CD4-positive, CD25-positive, alpha-beta regulatory T cell (primary cell): Measurements from ENCODE around the gene C2. TPM values are rescaled to one million over a fixed set of nuclear protein-coding genes. Genes with fewer than 3 reads are reported as not detected.

Source experiments
- ATAC-seq, 2 donors: fragments of 150-1000 bp; cut with Tn5 transposase; one replicate each; pipeline ENCODE4 v1.10.0; 2021; ENCODE audit warnings: low read depth in 2 of 2, moderate number of reproducible peaks in 2 of 2, moderate library complexity in 1 of 2
- DNase-seq, 3 donors: peaks; one replicate each; pipeline versions ENCODE4 v3.0.0 to v3.0.0-alpha.2; 2012 to 2022; ENCODE audit warnings: mixed read lengths in 1 of 3
- H3K27ac ChIP-seq: one replicate; pipeline ENCODE4 v1.7.0; 2013; ENCODE audit warnings: mild to moderate bottlenecking, low read length; ENCODE audit not compliant: insufficient read depth, poor library complexity, severe bottlenecking
- H3K27me3 ChIP-seq: one replicate; pipeline ENCODE4 v1.7.0; 2013; ENCODE audit warnings: low read length; ENCODE audit not compliant: control insufficient read depth, insufficient read depth
- H3K36me3 ChIP-seq: one replicate; pipeline ENCODE4 v1.7.0; 2013; ENCODE audit warnings: mild to moderate bottlenecking, low read length, moderate library complexity; ENCODE audit not compliant: control insufficient read depth, insufficient read depth
- H3K4me1 ChIP-seq: 2 replicates; pipeline ENCODE4 v1.7.0; 2013; ENCODE audit warnings: mild to moderate bottlenecking, low read length; ENCODE audit not compliant: insufficient read depth, control insufficient read depth, poor library complexity, severe bottlenecking
- H3K4me3 ChIP-seq: one replicate; pipeline ENCODE4 v1.7.0; 2013; ENCODE audit warnings: low read depth, mild to moderate bottlenecking, low read length, moderate library complexity
- H3K9me3 ChIP-seq, 2 experiments: 1 replicate in 1 of 2; 2 replicates in 1 of 2; pipeline ENCODE4 v1.7.0; 2013; ENCODE audit warnings: low read length in 2 of 2, mild to moderate bottlenecking in 1 of 2, moderate library complexity in 1 of 2; ENCODE audit not compliant: control insufficient read depth in 2 of 2
- H3K27ac Mint-ChIP-seq, 3 donors: one replicate each; pipeline ENCODE4 v1.8.0; 2020 to 2022; ENCODE audit warnings: mild to moderate bottlenecking in 3 of 3, mixed read lengths in 3 of 3, moderate library complexity in 2 of 3
- H3K27me3 Mint-ChIP-seq: one replicate; pipeline ENCODE4 v1.8.0; 2022; ENCODE audit warnings: mild to moderate bottlenecking, mixed read lengths
- H3K36me3 Mint-ChIP-seq: one replicate; pipeline ENCODE4 v1.8.0; 2020; ENCODE audit warnings: mixed read lengths
- H3K4me1 Mint-ChIP-seq, 4 donors: one replicate each; pipeline ENCODE4 v1.8.0; 2020 to 2022; ENCODE audit warnings: mixed read lengths in 4 of 4, mild to moderate bottlenecking in 1 of 4
- H3K4me3 Mint-ChIP-seq, 4 donors: one replicate each; pipeline ENCODE4 v1.8.0; 2020 to 2022; ENCODE audit warnings: mild to moderate bottlenecking in 4 of 4, mixed read lengths in 4 of 4, moderate library complexity in 3 of 4
- H3K9me3 Mint-ChIP-seq, 7 donors: one replicate each; pipeline ENCODE4 v1.8.0; 2020 to 2022; ENCODE audit warnings: mixed read lengths in 7 of 7, mild to moderate bottlenecking in 3 of 7, moderate library complexity in 2 of 7
- polyA plus RNA-seq, 4 donors: library from polyadenylated mRNA; unstranded; fragments of 300-500 nt; fragmentation: Illumina TruSeq; gene quantifications; one replicate each; pipeline ENCODE4 v1.2.3, GENCODE V29; 2021
- total RNA-seq: library from RNA; stranded (reverse); gene quantifications from one replicate; pipeline ENCODE4 v1.2.3, GENCODE V29; 2022

Gene C2
- total and polyA plus RNA-seq, 5 donors from 2014 or later = 0.47 to 1.3 TPM; not detected in 3

DNA sequence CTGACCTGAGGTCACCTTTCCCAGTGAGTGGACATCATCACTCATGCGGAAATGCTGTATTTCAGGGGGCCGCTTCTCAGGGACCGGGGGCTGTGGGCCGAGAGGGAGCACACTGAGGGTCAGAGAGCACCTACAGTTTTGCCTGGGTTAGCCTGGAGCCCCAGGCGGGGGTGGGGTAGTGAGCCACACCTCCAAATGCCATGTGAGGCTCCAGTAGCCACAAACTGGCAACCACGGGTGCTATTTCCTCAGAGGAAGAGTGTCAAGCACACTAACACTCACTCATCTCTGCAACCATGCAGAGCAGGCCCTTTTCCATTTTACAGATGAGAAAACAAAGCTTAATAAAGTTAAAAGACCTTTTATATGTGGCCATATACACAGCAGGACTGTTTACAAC is 34.7 kb upstream of the C2 start:
- Histone ChIP-seq H3K27me3 (no peaks in the 10 kb centered on the region), H3K4me1 (peaks cover 11% of the 10 kb centered on the region), H3K4me3 (no peak overlapping the region), H3K36me3 (peaks cover 38% of the 10 kb centered on the region), H3K27ac (no peak overlapping the region), H3K9me3 (no peaks in the 10 kb centered on the region)
- Mint-ChIP-seq H3K27ac (no peak overlapping the region), H3K4me1 (peaks cover 0 to 18% (median 13%) of the 10 kb centered on the region in 4 donors), H3K4me3 (no peak overlapping the region), H3K9me3 (no peaks in the 10 kb centered on the region), H3K36me3 (peaks cover 31% of the 10 kb centered on the region), H3K27me3 (no peaks in the 10 kb centered on the region)
- ATAC-seq (no peak), DNase-seq (no peak)

DNA sequence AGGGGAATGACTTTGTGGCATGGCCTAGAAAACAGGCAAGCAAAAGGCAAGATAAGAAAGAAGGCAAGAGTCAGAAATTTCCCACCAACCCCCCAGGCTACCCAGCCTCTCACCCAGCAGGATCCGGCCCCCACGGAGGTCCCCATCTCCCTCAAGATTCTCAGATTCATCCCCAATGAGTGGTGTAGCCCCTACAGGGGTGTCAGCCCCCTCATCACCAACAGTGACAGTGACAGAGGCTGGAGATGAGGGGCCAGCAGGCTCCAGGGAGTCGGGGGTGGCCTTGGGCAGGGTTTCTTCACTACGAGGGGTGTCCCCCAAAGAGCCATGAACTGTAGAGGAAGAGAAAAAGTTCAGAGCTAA is 31.0 kb upstream of the C2 start:
- H3K4me3 ChIP-seq = peak overlapping the region; percentile 13
- peaks cover 34% of the 10 kb centered on the region for H3K4me1 ChIP-seq
- Mint-ChIP-seq H3K27me3 (no peaks in the 10 kb centered on the region), H3K9me3 (no peaks in the 10 kb centered on the region), H3K4me3 (peak overlapping the region; percentile 82 to 95 (median 86)), H3K4me1 (peaks cover 0 to 39% (median 22%) of the 10 kb centered on the region in 4 donors), H3K36me3 (peaks cover 14% of the 10 kb centered on the region), H3K27ac (peak overlapping the region; percentile 67 to 92 (median 91))
- no peak for DNase-seq
- H3K27me3 ChIP-seq = no peaks in the 10 kb centered on the region
- H3K9me3 ChIP-seq = no peaks in the 10 kb centered on the region
- ATAC-seq = no peak
- peak overlapping the region; percentile 76 for H3K27ac ChIP-seq
- peaks cover 26% of the 10 kb centered on the region for H3K36me3 ChIP-seq

DNA sequence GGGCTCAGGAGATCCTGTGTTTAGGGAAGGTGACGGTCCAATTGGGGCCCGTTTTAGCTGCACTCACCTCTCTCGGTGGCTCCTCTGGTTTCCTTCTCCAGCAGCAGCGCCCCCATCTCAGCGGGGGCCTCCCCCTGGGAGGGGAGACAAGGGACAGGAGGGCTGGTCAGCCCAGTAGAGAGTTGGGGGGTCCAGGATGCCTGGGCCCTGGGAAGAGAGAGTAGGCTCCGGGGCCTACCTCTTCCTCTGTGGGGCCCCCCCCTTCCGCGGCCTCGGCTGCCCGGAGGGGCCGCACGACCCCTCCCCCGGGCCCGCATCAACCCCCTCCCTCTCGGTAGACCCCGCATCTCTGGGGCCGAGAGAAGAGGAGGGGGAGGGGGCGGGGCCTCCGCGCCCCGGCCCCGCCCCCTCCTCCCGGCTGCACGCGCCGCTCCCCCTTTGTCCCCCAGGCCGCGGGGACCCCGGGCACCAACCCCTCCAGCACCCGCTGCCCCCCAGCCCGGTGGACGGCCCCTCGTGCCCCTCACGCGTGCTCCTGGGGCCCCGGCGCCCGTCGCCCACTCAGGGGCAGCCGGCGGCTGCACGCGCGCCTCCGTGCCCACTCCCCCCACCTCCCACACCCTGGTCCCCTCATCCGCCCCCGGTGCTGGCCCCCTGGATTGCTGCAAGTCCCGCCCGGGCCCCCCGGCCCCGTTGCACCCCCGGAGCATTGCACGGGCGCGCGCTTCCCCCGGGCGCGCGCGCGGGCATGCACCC is 30.5 kb upstream of the C2 start:
- H3K4me3 Mint-ChIP-seq = peak overlapping the region; percentile 85 to 96 (median 92)
- peaks cover 10% of the 10 kb centered on the region for H3K36me3 Mint-ChIP-seq
- Histone ChIP-seq H3K9me3 (no peaks in the 10 kb centered on the region), H3K4me3 (peak overlapping the region; percentile 91), H3K27ac (peak overlapping the region; percentile 76), H3K4me1 (peaks cover 34% of the 10 kb centered on the region), H3K36me3 (peaks cover 22% of the 10 kb centered on the region), H3K27me3 (no peaks in the 10 kb centered on the region)
- DNase-seq = peak in 1 of 3 donors; percentile 23
- H3K27me3 Mint-ChIP-seq = no peaks in the 10 kb centered on the region
- no peaks in the 10 kb centered on the region for H3K9me3 Mint-ChIP-seq
- no peak for ATAC-seq
- H3K27ac Mint-ChIP-seq = peak overlapping the region; percentile 67 to 92 (median 91)
- H3K4me1 Mint-ChIP-seq = peaks cover 0 to 39% (median 21%) of the 10 kb centered on the region in 4 donors

DNA sequence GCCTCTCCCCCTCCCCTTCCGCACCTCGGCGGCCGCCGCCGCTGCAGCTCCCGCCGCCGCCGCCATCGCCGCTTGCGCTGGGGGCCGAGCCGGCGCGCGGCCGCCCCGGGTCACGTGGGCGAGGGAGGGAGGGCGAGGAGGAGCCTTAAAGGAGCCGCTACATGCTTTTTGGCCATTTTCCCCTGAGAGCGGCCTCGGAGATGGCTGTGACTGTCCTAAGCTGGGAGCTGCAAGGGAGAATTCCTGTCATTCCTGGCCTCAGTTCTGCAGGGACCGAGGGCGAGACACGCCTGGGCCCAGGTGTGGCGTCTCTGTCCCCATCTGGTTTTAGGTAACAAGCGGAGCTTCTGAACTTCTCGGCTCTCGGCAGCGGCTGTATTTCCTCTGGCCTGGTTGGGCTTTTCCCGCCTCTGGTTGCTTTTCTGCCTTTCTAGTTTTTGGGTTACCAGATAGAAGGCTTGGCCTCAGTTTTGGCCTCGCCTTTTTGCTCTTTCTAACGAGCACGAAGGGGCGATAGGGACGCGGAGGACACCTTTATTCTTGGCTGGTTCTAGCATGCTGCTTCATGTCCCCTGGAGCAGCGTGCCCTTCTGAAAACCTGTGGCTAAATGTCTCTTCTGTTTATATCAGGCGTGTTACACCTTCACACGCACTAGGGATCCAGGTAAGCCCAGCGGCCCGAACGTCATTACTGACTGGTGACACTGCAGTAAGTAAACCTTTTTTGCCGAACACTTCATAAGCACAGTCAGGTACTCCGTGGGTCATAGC is 29.7 kb upstream of the C2 start, which contains the start of gene EHMT2:
Gene EHMT2, minus strand, starts transcription at position 87 of the 771 bp plus-strand sequence. Its CDS starts 21 bp downstream, at position 66.
- Mint-ChIP-seq H3K4me1 (peaks cover 0 to 44% (median 25%) of the 10 kb centered on the region in 4 donors), H3K27ac (peak within 1 kb of the TSS; percentile 92 to 98 (median 97)), H3K27me3 (no peaks in the 10 kb centered on the region), H3K4me3 (peak within 1 kb of the TSS; percentile 96 to 99 (median 98)), H3K9me3 (no peaks in the 10 kb centered on the region), H3K36me3 (peaks cover 5% of the 10 kb centered on the region)
- H3K27me3 ChIP-seq = no peaks in the 10 kb centered on the region
- H3K4me1 ChIP-seq = peaks cover 42% of the 10 kb centered on the region
- H3K9me3 ChIP-seq = no peaks in the 10 kb centered on the region
- H3K27ac ChIP-seq = peak within 1 kb of the TSS; percentile 88
- peak; percentile 60 to 65 for ATAC-seq
- H3K4me3 ChIP-seq = peak within 1 kb of the TSS; percentile 91
- H3K36me3 ChIP-seq = peaks cover 15% of the 10 kb centered on the region
- peak; percentile 78 to 91 (median 84) for DNase-seq

DNA sequence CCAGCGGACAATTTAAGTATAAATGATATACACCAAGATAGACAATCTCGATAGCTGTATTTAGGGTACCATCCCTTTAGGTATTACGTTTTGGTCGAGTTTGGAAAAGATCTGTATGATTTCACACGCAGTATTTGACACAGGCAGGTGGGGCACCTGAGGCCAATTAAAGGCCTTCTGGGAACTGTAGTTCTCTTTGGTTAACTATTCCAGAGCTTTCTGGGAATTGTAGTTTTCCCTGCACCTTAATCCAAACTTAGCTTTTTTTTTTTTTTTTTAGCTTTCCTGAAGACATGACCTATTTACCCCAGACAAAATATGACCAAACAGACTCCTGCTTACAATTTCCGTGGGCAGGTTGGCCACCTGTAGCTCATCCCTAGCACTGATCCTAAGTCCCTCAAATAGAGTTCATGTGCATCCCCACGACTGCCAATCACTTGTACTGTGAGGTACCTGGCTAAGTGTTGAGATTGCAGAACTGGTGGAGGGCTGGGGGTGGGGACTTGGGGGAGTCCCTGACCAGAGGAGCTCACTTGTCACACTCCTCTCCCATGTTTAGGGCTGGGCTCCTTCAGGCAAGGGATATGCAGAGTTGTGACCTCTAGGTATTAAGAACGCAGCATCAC is 29.0 kb upstream of the C2 start:
- DNase-seq (peak; percentile 25 to 75 (median 71)), ATAC-seq (peak; percentile 22 to 27)
- no peaks in the 10 kb centered on the region for H3K27me3 ChIP-seq
- peak overlapping the region; percentile 88 for H3K27ac ChIP-seq
- Mint-ChIP-seq H3K27ac (peak overlapping the region; percentile 83 to 98 (median 97)), H3K4me3 (peak overlapping the region; percentile 96 to 99 (median 98)), H3K9me3 (no peaks in the 10 kb centered on the region), H3K36me3 (peaks cover 2% of the 10 kb centered on the region), H3K4me1 (peaks cover 0 to 44% (median 27%) of the 10 kb centered on the region in 4 donors), H3K27me3 (no peaks in the 10 kb centered on the region)
- peaks cover 8% of the 10 kb centered on the region for H3K36me3 ChIP-seq
- peak overlapping the region; percentile 91 for H3K4me3 ChIP-seq
- H3K9me3 ChIP-seq = no peaks in the 10 kb centered on the region
- H3K4me1 ChIP-seq = peaks cover 43% of the 10 kb centered on the region

DNA sequence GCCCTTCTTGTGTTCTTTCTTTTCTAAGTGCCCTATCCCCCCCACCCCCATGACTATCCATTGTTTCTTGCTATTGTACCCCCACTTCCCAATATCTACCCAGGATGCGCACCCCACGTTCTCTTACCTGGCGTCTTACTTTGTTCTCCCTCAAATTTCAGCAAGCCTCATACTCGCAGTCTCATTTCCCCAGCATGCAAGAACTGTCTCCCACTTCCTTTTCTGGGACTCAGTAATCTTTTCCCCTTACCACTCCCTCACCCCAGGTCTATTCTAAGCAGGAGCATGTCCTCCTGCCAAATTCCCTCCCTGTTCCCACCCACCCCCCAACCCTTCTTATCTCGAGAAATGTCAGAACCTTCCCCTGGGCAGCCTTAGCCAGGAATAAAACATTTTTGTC is 28.3 kb upstream of the C2 start:
- peaks cover 43% of the 10 kb centered on the region for H3K4me1 ChIP-seq
- peak overlapping the region; percentile 78 to 98 (median 92) for H3K4me3 Mint-ChIP-seq

DNA sequence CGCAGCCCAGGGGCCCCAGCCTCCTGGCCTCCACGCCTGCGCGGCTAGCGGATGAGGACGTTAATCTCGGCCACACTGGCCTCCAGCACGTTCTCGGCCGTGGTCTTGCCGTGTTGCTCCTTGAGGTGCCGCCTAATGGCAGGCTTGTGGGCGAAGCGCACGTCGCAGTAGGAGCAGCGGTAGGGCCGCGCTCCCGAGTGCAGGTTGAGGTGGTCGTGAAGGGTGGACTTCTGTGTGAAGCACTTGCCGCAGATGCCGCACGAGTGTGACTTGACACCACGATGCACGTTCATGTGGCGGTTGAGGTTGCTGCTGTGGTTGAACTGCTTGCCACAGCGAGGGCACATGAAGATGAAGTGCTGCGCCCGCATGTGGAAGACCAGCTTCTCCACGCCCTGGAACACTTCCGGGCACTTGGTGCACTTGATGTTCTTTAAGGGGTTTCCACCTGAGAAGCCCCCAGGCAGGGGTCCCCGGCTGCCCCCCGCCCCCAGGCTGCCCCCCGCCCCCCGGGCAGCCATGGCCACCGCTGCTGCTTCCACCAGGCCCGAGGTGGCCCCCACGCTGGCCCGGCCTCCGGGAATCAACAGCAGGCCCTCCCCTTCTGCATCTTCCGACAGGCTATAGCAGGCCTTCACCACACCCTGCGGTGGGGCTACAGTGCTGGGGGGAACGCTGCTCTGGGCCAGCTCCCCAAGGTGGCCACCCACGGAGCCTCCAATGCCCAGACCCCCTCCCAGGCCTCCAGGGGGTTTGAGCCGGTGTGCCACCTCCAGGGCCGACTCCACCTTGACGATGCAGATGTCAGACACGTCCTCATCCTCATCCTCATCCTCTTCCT is 27.4 kb upstream of the C2 start:
- Mint-ChIP-seq H3K4me3 (peak overlapping the region; percentile 71 to 96 (median 84)), H3K27me3 (no peaks in the 10 kb centered on the region), H3K9me3 (no peaks in the 10 kb centered on the region), H3K27ac (no peak overlapping the region), H3K4me1 (peaks cover 0 to 44% (median 26%) of the 10 kb centered on the region in 4 donors), H3K36me3 (no peaks in the 10 kb centered on the region)
- H3K4me3 ChIP-seq = no peak overlapping the region
- H3K27ac ChIP-seq = no peak overlapping the region
- H3K9me3 ChIP-seq = no peaks in the 10 kb centered on the region
- DNase-seq (peak in 1 of 3 donors; percentile 4), ATAC-seq (no peak)
- H3K36me3 ChIP-seq = no peaks in the 10 kb centered on the region
- H3K27me3 ChIP-seq = no peaks in the 10 kb centered on the region
- peaks cover 43% of the 10 kb centered on the region for H3K4me1 ChIP-seq

More for the DNA sequence above, 28.3 kb upstream of the C2 start:
- H3K4me1 Mint-ChIP-seq = peaks cover 0 to 44% (median 26%) of the 10 kb centered on the region in 4 donors
- no peaks in the 10 kb centered on the region for H3K36me3 Mint-ChIP-seq
- H3K9me3 Mint-ChIP-seq = no peaks in the 10 kb centered on the region
- no peak for ATAC-seq
- Histone ChIP-seq H3K36me3 (peaks cover 4% of the 10 kb centered on the region), H3K4me3 (no peak overlapping the region), H3K9me3 (no peaks in the 10 kb centered on the region), H3K27ac (no peak overlapping the region), H3K27me3 (no peaks in the 10 kb centered on the region)
- H3K27me3 Mint-ChIP-seq = no peaks in the 10 kb centered on the region
- H3K27ac Mint-ChIP-seq = peak overlapping the region in 2 of 3 donors; percentile 20 to 98
- no peak for DNase-seq
